ENCODE data around the gene FOXD3.

DNA sequence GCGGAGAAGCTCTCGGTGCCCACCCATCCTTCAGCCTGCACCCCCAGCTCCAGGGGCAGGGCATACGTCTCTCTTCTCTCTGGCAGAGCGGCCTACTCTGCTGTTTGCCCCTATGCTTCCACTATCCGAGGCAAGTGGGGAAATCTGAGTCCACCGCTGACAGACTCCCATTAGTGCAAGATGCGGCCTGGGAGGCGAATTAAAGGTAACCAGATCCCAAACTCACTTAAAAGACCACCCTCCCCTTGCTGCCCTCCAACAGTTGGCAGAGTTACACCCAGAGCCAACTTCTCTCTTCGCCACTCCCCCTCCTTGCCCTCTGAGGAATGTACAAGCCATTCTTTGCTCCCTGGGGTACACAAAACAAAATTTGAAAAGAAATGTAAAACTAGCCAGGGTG is 6.4 kb downstream of the FOXD3 start:
- TF ChIP-seq, protein P1, sequence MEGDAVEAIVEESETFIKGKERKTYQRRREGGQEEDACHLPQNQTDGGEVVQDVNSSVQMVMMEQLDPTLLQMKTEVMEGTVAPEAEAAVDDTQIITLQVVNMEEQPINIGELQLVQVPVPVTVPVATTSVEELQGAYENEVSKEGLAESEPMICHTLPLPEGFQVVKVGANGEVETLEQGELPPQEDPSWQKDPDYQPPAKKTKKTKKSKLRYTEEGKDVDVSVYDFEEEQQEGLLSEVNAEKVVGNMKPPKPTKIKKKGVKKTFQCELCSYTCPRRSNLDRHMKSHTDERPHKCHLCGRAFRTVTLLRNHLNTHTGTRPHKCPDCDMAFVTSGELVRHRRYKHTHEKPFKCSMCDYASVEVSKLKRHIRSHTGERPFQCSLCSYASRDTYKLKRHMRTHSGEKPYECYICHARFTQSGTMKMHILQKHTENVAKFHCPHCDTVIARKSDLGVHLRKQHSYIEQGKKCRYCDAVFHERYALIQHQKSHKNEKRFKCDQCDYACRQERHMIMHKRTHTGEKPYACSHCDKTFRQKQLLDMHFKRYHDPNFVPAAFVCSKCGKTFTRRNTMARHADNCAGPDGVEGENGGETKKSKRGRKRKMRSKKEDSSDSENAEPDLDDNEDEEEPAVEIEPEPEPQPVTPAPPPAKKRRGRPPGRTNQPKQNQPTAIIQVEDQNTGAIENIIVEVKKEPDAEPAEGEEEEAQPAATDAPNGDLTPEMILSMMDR (IDR thresholded peaks at IDR 0.05): no peak
- TF ChIP-seq POLR2A (IDR thresholded peaks at IDR 0.05) (no peak), EP300 (IDR thresholded peaks at IDR 0.05) (no peak), POLR2AphosphoS5 (IDR thresholded peaks at IDR 0.05) (no peak)
